Fibroblast of lung (primary cell): ENCODE results near the gene TRIM71. TPM values are rescaled to one million over a fixed set of nuclear protein-coding genes. Genes with fewer than 3 reads are reported as not detected.
A peak's percentile ranks its signal among the peaks of the same experiment; 100 is the strongest.

Source experiments
- DNase-seq, 2 donors: peaks; one replicate each; pipeline versions ENCODE4 v3.0.0 to v3.0.0-alpha.2; 2010; ENCODE audit warnings: low read depth in 2 of 2
- H2AFZ ChIP-seq: 2 replicates; pipeline ENCODE4 v1.5.1; 2012; ENCODE audit warnings: low read length, control low read depth, inconsistent platforms
- H3K27ac ChIP-seq: 2 replicates; pipeline ENCODE4 v1.5.1; 2011; ENCODE audit warnings: low read length, control low read depth; ENCODE audit not compliant: insufficient read depth
- H3K27me3 ChIP-seq: 2 replicates; pipeline ENCODE4 v1.5.1; 2011; ENCODE audit warnings: mild to moderate bottlenecking, low read length; ENCODE audit not compliant: control insufficient read depth, insufficient read depth
- H3K36me3 ChIP-seq: 2 replicates; pipeline ENCODE4 v1.5.1; 2011; ENCODE audit warnings: low read length; ENCODE audit not compliant: control insufficient read depth, insufficient read depth
- H3K4me1 ChIP-seq: 2 replicates; pipeline ENCODE4 v1.5.1; 2011; ENCODE audit warnings: low read length; ENCODE audit not compliant: control insufficient read depth, insufficient read depth; ENCODE audit errors: extremely low read depth
- H3K4me2 ChIP-seq: 2 replicates; pipeline ENCODE4 v1.5.1; 2011; ENCODE audit warnings: low read length, control low read depth; ENCODE audit not compliant: insufficient read depth; ENCODE audit errors: extremely low read depth
- H3K4me3 ChIP-seq, 4 experiments: fragments of 200-600 bp in 1 of 4; sonication (generic) in 1 of 4; replicated peaks in 1 of 4; 2 replicates each; pipeline ENCODE4 v1.5.1; 2011 to 2016; ENCODE audit warnings: low read length in 4 of 4, low read depth in 3 of 4, mild to moderate bottlenecking in 3 of 4, control low read depth in 2 of 4, inconsistent platforms in 1 of 4, mixed read lengths in 1 of 4; ENCODE audit not compliant: insufficient read depth in 1 of 4; ENCODE audit errors: control extremely low read depth in 1 of 4
- H3K79me2 ChIP-seq: 2 replicates; pipeline ENCODE4 v1.5.1; 2012; ENCODE audit warnings: mild to moderate bottlenecking, low read length, inconsistent platforms; ENCODE audit not compliant: control insufficient read depth, insufficient read depth
- H3K9ac ChIP-seq: 2 replicates; pipeline ENCODE4 v1.5.1; 2011; ENCODE audit warnings: mild to moderate bottlenecking, low read length, control low read depth; ENCODE audit not compliant: insufficient read depth
- H3K9me3 ChIP-seq: 2 replicates; pipeline ENCODE4 v1.5.1; 2012; ENCODE audit warnings: low read depth, low read length; ENCODE audit not compliant: control insufficient read depth, insufficient read depth
- H4K20me1 ChIP-seq: 2 replicates; pipeline ENCODE4 v1.5.1; 2011; ENCODE audit warnings: low read length; ENCODE audit not compliant: control insufficient read depth, insufficient read depth; ENCODE audit errors: extremely low read depth
- CTCF ChIP-seq, 2 donors: IDR thresholded peaks in 1 of 2; conservative IDR thresholded peaks in 1 of 2; 1 replicate in 1 of 2; 2 replicates in 1 of 2; pipeline ENCODE4 v1.5.1; 2011 to 2012; ENCODE audit warnings: low read length in 2 of 2, control low read depth in 1 of 2, inconsistent platforms in 1 of 2, low read depth in 1 of 2, mild to moderate bottlenecking in 1 of 2
- EZH2 ChIP-seq: IDR thresholded peaks from 2 replicates; pipeline ENCODE4 v1.5.1; 2012; ENCODE audit warnings: low read length, control low read depth, mild to moderate bottlenecking; ENCODE audit errors: missing control alignments
- polyA plus RNA-seq, 2 donors: library from polyadenylated mRNA; depleted of rRNA in 1 of 2; stranded (reverse) in 1 of 2; unstranded in 1 of 2; fragments of >200 nt; gene quantifications; 2 replicates each; pipeline ENCODE4 v1.2.1, GENCODE V29; 2011 to 2012; ENCODE audit warnings: missing spikeins in 1 of 2
- total RNA-seq: library from RNA; depleted of rRNA; stranded (reverse); fragments of >200 nt; gene quantifications from 2 replicates; pipeline ENCODE4 v1.2.1, GENCODE V29; 2014

Gene TRIM71
- total and polyA plus RNA-seq, 2 donors (not counting 1 experiment from before 2014, with no cell fraction given): under 0.01 to 0.02 TPM

DNA sequence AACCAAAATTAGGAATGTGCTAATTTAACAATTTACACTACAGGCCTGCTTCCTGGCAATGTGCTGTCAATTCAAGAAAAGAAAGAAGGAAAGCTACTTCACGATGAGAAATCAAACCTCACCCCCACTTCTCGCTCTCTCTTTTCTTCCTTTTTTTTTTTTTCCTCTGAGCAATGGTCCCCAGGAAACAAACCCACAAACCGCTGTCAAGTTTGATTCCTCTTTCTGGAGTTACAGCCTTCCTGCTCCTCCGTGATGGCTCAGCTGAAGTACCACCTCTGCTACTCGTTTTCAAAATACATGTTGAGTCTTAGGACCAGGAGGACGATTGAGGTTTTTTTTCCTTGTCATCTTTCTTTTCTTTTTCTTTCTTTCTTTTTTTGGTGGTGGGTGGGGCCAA is 3.4 kb upstream of the TRIM71 start:
- no peak for TF ChIP-seq EZH2
- TF ChIP-seq CTCF (conservative IDR thresholded peaks at IDR 0.05 in 1 of 2, IDR thresholded peaks at IDR 0.05 in 1 of 2; ENCODE audit: low read depth in 1 of 2, low read length in 2 of 2): no peak
- H4K20me1 ChIP-seq: no peaks in the 10 kb centered on the region
- no peak overlapping the region for H3K4me3 ChIP-seq
- no peaks in the 10 kb centered on the region for H3K79me2 ChIP-seq
- peaks cover 36% of the 10 kb centered on the region for H3K27me3 ChIP-seq
- no peak overlapping the region for H3K27ac ChIP-seq
- H3K9me3 ChIP-seq: no peaks in the 10 kb centered on the region
- DNase-seq: no peak
- no peaks in the 10 kb centered on the region for H3K36me3 ChIP-seq
- no peak overlapping the region for H3K4me2 ChIP-seq
- no peak overlapping the region for H3K9ac ChIP-seq
- H3K4me1 ChIP-seq: no peaks in the 10 kb centered on the region
- H2AFZ ChIP-seq: no peak overlapping the region

DNA sequence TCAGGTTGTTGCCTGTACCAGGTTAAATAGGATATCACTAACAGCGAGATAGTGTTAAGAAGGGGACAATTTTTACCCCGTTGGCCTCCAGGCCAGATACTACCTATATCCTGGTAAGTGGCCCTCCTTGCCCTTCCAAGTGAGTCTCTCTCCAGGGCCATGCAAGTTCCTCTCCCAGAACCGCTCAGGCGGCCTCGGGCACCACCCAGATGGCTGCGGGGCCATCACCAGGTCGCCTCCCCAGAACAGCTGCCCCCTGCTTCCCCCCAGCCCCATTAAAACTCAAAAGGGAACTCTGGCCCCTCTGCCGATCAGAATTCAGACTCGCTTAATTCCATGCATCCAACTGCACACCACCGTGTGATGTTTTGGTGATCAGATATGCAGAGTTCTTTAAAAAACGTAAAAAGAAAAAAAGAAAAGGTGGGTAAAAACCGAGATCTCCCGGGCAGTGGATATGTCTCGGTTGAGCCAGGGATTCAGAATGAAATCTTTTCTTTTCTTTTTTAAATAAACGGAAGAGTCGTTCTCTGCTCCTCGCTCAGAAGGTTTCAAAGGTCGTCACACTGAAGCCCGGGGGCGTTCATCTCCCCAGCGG is 1.9 kb upstream of the TRIM71 start:
- no peak overlapping the region for H3K27ac ChIP-seq
- no peaks in the 10 kb centered on the region for H4K20me1 ChIP-seq
- TF ChIP-seq CTCF (conservative IDR thresholded peaks at IDR 0.05 in 1 of 2, IDR thresholded peaks at IDR 0.05 in 1 of 2; ENCODE audit: low read depth in 1 of 2, low read length in 2 of 2): no peak
- TF ChIP-seq EZH2: no peak
- DNase-seq: no peak
- H3K9me3 ChIP-seq: no peaks in the 10 kb centered on the region
- H2AFZ ChIP-seq: no peak overlapping the region
- no peak overlapping the region for H3K4me3 ChIP-seq
- H3K4me2 ChIP-seq: no peak overlapping the region
- no peaks in the 10 kb centered on the region for H3K36me3 ChIP-seq
- no peaks in the 10 kb centered on the region for H3K4me1 ChIP-seq
- no peak overlapping the region for H3K9ac ChIP-seq
- peaks cover 47% of the 10 kb centered on the region for H3K27me3 ChIP-seq
- no peaks in the 10 kb centered on the region for H3K79me2 ChIP-seq

DNA sequence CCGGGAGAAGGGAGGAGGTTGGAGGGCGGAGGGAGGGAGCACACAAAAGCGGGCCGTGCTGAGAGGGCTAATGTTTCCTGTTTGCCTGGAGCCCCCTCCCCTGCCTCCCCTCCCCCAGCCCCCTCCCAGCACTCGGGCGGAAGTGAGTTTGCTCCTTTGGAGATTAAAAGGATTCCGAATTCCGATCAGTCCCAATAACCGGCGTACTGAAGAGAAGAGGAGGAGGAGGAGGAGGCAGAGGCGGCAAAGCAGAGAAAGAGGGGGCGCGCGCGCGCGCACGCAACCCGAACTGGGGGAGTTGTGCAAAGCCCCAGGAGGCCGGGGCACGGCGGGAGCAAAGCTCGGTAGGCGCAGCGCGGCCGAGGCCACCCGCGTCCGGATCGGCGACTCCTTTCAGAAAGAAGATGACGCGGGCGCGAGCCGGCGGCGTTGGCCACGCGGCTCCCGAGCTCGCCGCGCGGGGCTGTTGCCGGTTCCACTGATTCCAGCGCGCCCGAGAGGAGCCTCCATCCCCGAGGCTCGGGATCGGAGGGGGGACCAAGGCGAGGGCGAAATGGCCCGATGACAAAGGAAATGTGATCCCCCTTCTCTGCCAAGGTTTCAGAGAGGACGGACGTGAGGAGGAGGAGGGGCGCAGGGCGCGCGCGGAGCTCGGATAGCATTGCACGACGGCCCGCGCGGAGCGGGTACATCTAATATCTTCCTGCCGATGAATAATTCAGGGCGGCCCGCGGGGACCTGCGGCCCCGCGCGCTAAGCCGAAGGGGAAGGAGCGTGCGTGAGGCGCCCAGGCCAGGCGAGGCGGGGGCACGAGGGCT is 1.1 kb upstream of the TRIM71 start:
- Histone ChIP-seq H2AFZ (no peak overlapping the region), H4K20me1 (no peaks in the 10 kb centered on the region), H3K4me2 (peak overlapping the region; percentile 59), H3K27me3 (peaks cover 54% of the 10 kb centered on the region), H3K27ac (no peak overlapping the region), H3K4me1 (no peaks in the 10 kb centered on the region), H3K36me3 (no peaks in the 10 kb centered on the region), H3K79me2 (no peaks in the 10 kb centered on the region), H3K9me3 (no peaks in the 10 kb centered on the region), H3K4me3 (peak overlapping the region in 2 of 4 experiments; percentile 23 to 39), H3K9ac (no peak overlapping the region)
- TF ChIP-seq EZH2: peak; percentile 76
- no peak for TF ChIP-seq CTCF (conservative IDR thresholded peaks at IDR 0.05 in 1 of 2, IDR thresholded peaks at IDR 0.05 in 1 of 2; ENCODE audit: low read depth in 1 of 2, low read length in 2 of 2)
- DNase-seq: peak; percentile 18 to 26
